Astrocyte of the spinal cord (primary cell): Measurements from ENCODE around the gene GALNT5.

Source experiments
- DNase-seq: peaks from one replicate; pipeline ENCODE4 v3.0.0; 2011; ENCODE audit warnings: low read depth, low spot score
- H3K4me3 ChIP-seq: 2 replicates; pipeline ENCODE4 v1.5.1; 2011; ENCODE audit warnings: low read depth, mild to moderate bottlenecking, low read length, moderate library complexity
- CTCF ChIP-seq: IDR thresholded peaks from 2 replicates; pipeline ENCODE4 v1.5.1; 2012; ENCODE audit warnings: low read depth, mild to moderate bottlenecking, low read length, inconsistent platforms
- in situ Hi-C: cut with HindIII; loops from 2 replicates; pipeline ENCODE4 v1.10.0; 2017; ENCODE audit warnings: low sequenced_read_pairs

GALNT5 gene

GRCh38 chr2:157236404-157236803 lies 21.1 kb upstream of the GALNT5 start:
- TF ChIP-seq CTCF: no peak
- DNase-seq: no peak
- H3K4me3 ChIP-seq: no peak overlapping the region
- in situ Hi-C loops: no loop called here

DNA sequence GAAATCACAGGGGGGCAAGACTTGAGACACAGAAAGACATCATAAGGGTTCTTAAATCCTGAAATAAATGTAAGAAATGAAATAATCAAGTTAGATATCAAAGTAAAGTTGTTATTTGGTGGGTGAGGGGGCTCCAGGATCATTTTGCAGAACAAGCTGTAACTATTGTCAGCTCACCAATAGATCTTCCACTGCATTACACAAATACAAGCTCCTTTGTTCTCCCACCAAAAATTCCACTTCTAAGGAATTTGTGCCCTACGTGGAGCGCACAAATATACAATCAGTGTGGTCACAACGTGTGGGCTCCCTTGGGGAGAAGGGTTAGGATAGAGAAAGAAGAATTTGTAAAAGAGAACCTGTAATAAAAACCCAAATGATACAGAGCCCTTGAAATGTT lies 19.2 kb upstream of the GALNT5 start:
- no peak overlapping the region for H3K4me3 ChIP-seq
- in situ Hi-C loops: no loop called here
- TF ChIP-seq CTCF: no peak
- no peak for DNase-seq

DNA sequence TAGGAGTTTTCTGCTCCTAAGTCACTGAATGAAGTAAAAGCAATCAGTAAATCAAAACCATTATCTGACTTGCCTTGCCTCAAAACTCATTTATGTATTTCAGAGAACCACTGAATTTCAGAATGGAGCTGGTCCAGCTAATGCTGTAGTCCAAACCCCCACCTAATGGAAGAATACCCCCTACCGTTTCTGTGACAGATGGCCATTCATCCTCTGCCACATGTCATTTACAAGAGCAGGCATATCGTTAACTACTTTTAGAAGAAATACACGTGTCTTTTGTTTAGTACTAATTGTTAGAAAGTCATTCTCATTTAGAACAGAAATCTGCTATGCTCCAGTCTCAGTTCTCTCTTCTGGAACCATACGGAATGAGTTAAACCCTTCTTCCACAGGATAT lies 12.8 kb upstream of the GALNT5 start:
- no peak for DNase-seq
- in situ Hi-C loops: no loop called here
- no peak overlapping the region for H3K4me3 ChIP-seq
- TF ChIP-seq CTCF: no peak

DNA sequence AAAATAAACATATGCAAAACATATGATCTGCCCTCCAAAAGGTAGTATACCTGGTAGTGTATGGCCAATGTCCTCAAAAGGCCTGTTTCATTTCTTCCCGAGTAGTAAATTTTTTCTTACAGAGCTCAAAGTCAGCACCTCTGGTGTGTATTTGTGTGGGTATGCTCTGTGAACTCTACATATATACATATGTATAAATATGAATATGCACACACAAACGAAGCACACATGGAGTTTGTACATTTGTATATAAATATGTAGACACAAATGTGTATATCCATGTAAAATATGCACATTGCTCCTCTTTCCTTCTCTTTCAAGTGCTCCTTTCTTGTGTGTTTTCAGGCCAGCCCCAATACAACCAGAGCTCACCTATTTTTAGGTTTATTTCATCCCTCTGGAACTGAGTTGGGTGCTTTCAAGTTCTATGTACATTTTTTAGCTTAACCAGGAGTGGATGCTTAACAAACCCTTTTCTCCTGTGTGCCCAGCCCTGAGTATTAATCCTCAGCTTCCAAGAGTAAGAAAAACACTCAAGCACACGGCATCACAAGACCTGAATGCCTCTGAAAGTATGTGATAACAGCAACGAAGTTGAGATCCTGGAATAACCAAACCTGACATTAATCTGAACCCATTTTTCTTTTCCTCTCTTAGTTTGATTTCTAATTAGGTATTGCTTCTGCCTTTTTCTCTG lies 12.2 kb upstream of the GALNT5 start:
- no peak for DNase-seq
- in situ Hi-C loops: no loop called here
- no peak overlapping the region for H3K4me3 ChIP-seq
- TF ChIP-seq CTCF: no peak

DNA sequence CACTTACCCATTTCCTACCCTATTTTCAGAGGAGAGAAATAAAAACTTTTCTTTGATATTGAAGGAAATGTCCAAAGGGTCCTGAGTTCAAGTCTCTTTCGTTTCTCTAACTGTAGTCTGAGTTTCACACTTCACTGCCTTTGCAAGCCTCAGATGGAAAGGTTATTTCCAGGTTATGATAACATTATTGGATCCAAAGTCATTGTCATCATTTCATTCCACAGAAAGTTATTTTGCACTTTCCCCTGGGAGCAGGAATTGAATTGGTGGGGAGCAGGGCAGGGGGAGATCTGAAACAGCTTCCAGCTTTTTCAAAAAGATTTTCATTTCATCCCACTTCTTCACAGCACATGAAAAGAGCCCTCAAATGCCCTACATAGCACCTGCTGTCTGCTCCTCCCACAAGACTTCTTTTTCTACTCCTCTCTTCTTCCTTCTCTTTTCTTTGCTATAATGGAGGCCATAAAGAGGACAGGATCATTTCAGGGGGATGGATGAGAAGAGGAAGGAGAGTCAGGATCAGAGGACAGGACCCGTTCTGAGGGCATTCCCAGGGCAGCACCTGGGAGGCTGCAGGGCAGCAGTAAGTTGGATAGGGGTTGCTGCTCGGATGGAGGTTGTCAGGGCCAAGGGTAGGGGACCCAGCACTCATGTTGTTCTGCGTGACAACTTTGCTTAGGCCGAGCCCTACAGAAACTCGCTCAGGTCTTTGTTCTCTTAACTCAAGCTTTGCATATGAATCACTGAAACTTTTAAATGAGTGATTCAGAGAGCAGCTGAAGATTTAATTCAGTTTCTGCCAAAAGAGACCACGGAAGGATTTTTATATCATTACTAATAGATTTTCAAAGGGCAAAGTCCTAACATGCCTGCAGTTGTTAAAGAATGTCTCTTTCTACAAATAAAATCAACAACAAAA lies 11.4 kb upstream of the GALNT5 start:
- DNase-seq: peak; percentile 92
- in situ Hi-C loops: no loop called here
- no peak overlapping the region for H3K4me3 ChIP-seq

More for the DNA sequence above, 11.4 kb upstream of the GALNT5 start:
- no peak for TF ChIP-seq CTCF
